B cell (primary cell): ENCODE results near the gene DNAJA2. TPM values are rescaled to one million over a fixed set of nuclear protein-coding genes. Genes with fewer than 3 reads are reported as not detected.
A peak's percentile ranks its signal among the peaks of the same experiment; 100 is the strongest.

Experiments
- ATAC-seq: fragments of 200-7000 bp; cut with Tn5 transposase; one replicate; pipeline ENCODE4 v1.10.0; 2021; ENCODE audit warnings: low read depth, mild to moderate bottlenecking, moderate number of reproducible peaks, moderate library complexity
- CTCF ChIA-PET: fragments of 350-600 bp; sonication (Branson Sonifier 250); formaldehyde crosslinking; loops from one replicate; lab custom pipeline; 2021; ENCODE audit warnings: antibody characterized with exemption, inconsistent platforms; lab: Charles Lee
- POLR2A ChIA-PET: fragments of 350-600 bp; sonication (Branson Sonifier 250); formaldehyde crosslinking; loops from one replicate; lab custom pipeline; 2021; ENCODE audit warnings: antibody characterized with exemption; lab: Charles Lee
- DNase-seq: peaks from one replicate; pipeline ENCODE4 v3.0.0; 2013
- H2AFZ ChIP-seq: 2 replicates; pipeline ENCODE4 v1.6.1; 2012; ENCODE audit warnings: mild to moderate bottlenecking, low read depth, low read length; ENCODE audit not compliant: insufficient read depth, poor library complexity, severe bottlenecking
- H3K27ac ChIP-seq, 2 donors: 1 replicate in 1 of 2; 2 replicates in 1 of 2; pipeline ENCODE4 v1.5.1; 2012 to 2013; ENCODE audit warnings: low read length in 2 of 2, mild to moderate bottlenecking in 2 of 2, moderate library complexity in 1 of 2
- H3K27me3 ChIP-seq, 4 experiments: fragments of 200-600 bp in 1 of 4; sonication (generic) in 1 of 4; replicated peaks in 1 of 4; 1 replicate in 2 of 4; 2 replicates in 2 of 4; pipeline versions ENCODE4 v1.6.1 to v1.7.0; 2013 to 2016; ENCODE audit warnings: low read length in 3 of 4, mild to moderate bottlenecking in 2 of 4, mixed read lengths in 1 of 4, moderate library complexity in 1 of 4; ENCODE audit not compliant: insufficient read depth in 4 of 4, control insufficient read depth in 3 of 4; ENCODE audit errors: control extremely low read depth in 1 of 4
- H3K36me3 ChIP-seq, 2 experiments: replicated peaks in 1 of 2; 1 replicate in 1 of 2; 2 replicates in 1 of 2; pipeline versions ENCODE4 v1.6.1 to v1.7.1; 2013; ENCODE audit warnings: low read length in 1 of 2; ENCODE audit not compliant: insufficient read depth in 2 of 2, control insufficient read depth in 1 of 2; ENCODE audit errors: control extremely low read depth in 1 of 2, extremely low read depth in 1 of 2
- H3K4me1 ChIP-seq, 2 donors: fragments of 200-600 bp in 1 of 2; sonication (generic) in 1 of 2; 1 replicate in 1 of 2; 2 replicates in 1 of 2; pipeline versions ENCODE4 v1.5.1 to v1.6.1; 2013 to 2017; ENCODE audit warnings: low read length in 2 of 2; ENCODE audit not compliant: control insufficient read depth in 2 of 2, insufficient read depth in 2 of 2
- H3K4me2 ChIP-seq: replicated peaks from 2 replicates; pipeline ENCODE3; 2012; ENCODE audit warnings: mild to moderate bottlenecking, low read depth, low read length; ENCODE audit not compliant: poor library complexity, severe bottlenecking
- H3K4me3 ChIP-seq, 5 experiments: fragments of 200-600 bp in 1 of 5; sonication (generic) in 1 of 5; 1 replicate in 3 of 5; 2 replicates in 2 of 5; pipeline versions ENCODE4 v1.5.1 to v1.7.0; 2011 to 2016; ENCODE audit warnings: low read length in 4 of 5, mild to moderate bottlenecking in 4 of 5, low read depth in 2 of 5, control low read depth in 1 of 5, moderate library complexity in 1 of 5; ENCODE audit not compliant: insufficient read depth in 1 of 5; ENCODE audit errors: control extremely low read depth in 1 of 5, extremely low read depth in 1 of 5
- H3K79me2 ChIP-seq: fragments of 200-600 bp; sonication (generic); one replicate; pipeline ENCODE4 v1.6.0; 2016; ENCODE audit warnings: low read length; ENCODE audit not compliant: control insufficient read depth, insufficient read depth
- H3K9ac ChIP-seq: fragments of 200-600 bp; sonication (generic); 2 replicates; pipeline ENCODE4 v1.6.1; 2017; ENCODE audit warnings: mild to moderate bottlenecking, low read length, moderate library complexity
- H3K9me3 ChIP-seq, 3 donors: one replicate each; pipeline versions ENCODE4 v1.6.1 to v1.7.1; 2013; ENCODE audit warnings: low read length in 2 of 3; ENCODE audit not compliant: control insufficient read depth in 2 of 3, insufficient read depth in 1 of 3; ENCODE audit errors: control extremely low read depth in 1 of 3
- H4K20me1 ChIP-seq: 2 replicates; pipeline ENCODE4 v1.6.0; 2012; ENCODE audit warnings: mild to moderate bottlenecking, low read length; ENCODE audit not compliant: insufficient read depth, control insufficient read depth, poor library complexity, severe bottlenecking
- H3K27ac Mint-ChIP-seq: one replicate; pipeline ENCODE4 v1.8.0; 2021; ENCODE audit warnings: mixed read lengths
- H3K27me3 Mint-ChIP-seq: one replicate; pipeline ENCODE4 v1.8.0; 2021; ENCODE audit warnings: mixed read lengths
- H3K4me1 Mint-ChIP-seq: one replicate; pipeline ENCODE4 v1.8.0; 2021; ENCODE audit warnings: mixed read lengths
- H3K4me3 Mint-ChIP-seq: one replicate; pipeline ENCODE4 v1.8.0; 2021; ENCODE audit warnings: mixed read lengths
- H3K9me3 Mint-ChIP-seq: one replicate; pipeline ENCODE4 v1.8.0; 2022; ENCODE audit warnings: mixed read lengths; ENCODE audit not compliant: insufficient read depth
- CTCF ChIP-seq: fragments of 200-600 bp; IDR thresholded peaks from one replicate; pipeline ENCODE4 v1.8.0; 2022; ENCODE audit warnings: antibody characterized with exemption, mild to moderate bottlenecking
- EZH2 ChIP-seq: IDR thresholded peaks from 2 replicates; pipeline ENCODE4 v1.6.1; 2012; ENCODE audit warnings: borderline replicate concordance, low read depth, mild to moderate bottlenecking, moderate library complexity, low read length; ENCODE audit not compliant: insufficient read depth, poor library complexity, severe bottlenecking
- WGBS: methylation state at CpG from one replicate; pipeline ENCODE4 v1.1.5; 2013; ENCODE audit warnings: missing lambda C conversion rate; ENCODE audit not compliant: insufficient coverage; 5-methylcytosine and 5-hydroxymethylcytosine counted together
- intact Hi-C: fragments of 100-400 bp; cut with micrococcal nuclease; formaldehyde crosslinking; loops from one replicate; pipeline ENCODE4 v1.10.0; 2022
- polyA plus RNA-seq: library from polyadenylated mRNA; depleted of rRNA; stranded (reverse); fragments of >200 nt; gene quantifications from 2 replicates; pipeline ENCODE4 v1.2.3, GENCODE V29; 2012
- total RNA-seq, 2 donors: library from RNA; stranded (reverse); fragments of 120-200 nt in 1 of 2; gene quantifications; 1 replicate in 1 of 2; 2 replicates in 1 of 2; pipeline versions ENCODE4 v1.2.3 to v1.2.4, GENCODE V29; 2013 to 2022

Gene DNAJA2
- total and polyA plus RNA-seq, 2 donors (not counting 1 experiment from before 2014, with no cell fraction given), result 8.8 to 57.0 TPM

GRCh38 chr16:46975165-46975564, 1.7 kb upstream of the DNAJA2 start:
- H3K9ac ChIP-seq, result no peak overlapping the region
- 80% methylated on average over 1 of the region's 11 CpGs for WGBS
- H2AFZ ChIP-seq, result no peak overlapping the region
- H3K9me3 ChIP-seq, result no peaks in the 10 kb centered on the region
- peaks cover 21 to 22% of the 10 kb centered on the region in 2 donors for H3K4me1 ChIP-seq
- peaks cover 43% of the 10 kb centered on the region for H3K79me2 ChIP-seq
- no peaks in the 10 kb centered on the region for H3K27me3 Mint-ChIP-seq
- peaks cover 0 to 11% of the 10 kb centered on the region in 2 experiments for H3K36me3 ChIP-seq
- ChIA-PET POLR2A (no interaction called here), CTCF (interaction anchor here (2.9 to 3.1 kb wide), 2 partner anchors 62 to 168 kb away, joined by 9 to 18 read pairs; partner anchors contain the start of gene NETO2)
- intact Hi-C loops, result no loop called here
- ATAC-seq (no peak), DNase-seq (no peak)
- H3K4me2 ChIP-seq, result no peak overlapping the region
- peaks cover 4% of the 10 kb centered on the region for H4K20me1 ChIP-seq
- H3K27ac ChIP-seq, result no peak overlapping the region
- no peaks in the 10 kb centered on the region for H3K27me3 ChIP-seq
- no peak overlapping the region for H3K4me3 Mint-ChIP-seq
- TF ChIP-seq CTCF (no peak), EZH2 (no peak)
- peaks cover 35% of the 10 kb centered on the region for H3K4me1 Mint-ChIP-seq
- H3K27ac Mint-ChIP-seq, result peak overlapping the region; percentile 32
- H3K4me3 ChIP-seq, result no peak overlapping the region
- H3K9me3 Mint-ChIP-seq, result no peaks in the 10 kb centered on the region

- Histone ChIP-seq H3K27ac (peak overlapping the region; percentile 96 to 97), H3K9me3 (no peaks in the 10 kb centered on the region), H3K4me1 (peaks cover 21 to 22% of the 10 kb centered on the region in 2 donors), H3K9ac (peak overlapping the region; percentile 85), H2AFZ (peak overlapping the region; percentile 88), H3K4me3 (peak overlapping the region; percentile 38 to 87 (median 82)), H3K79me2 (peaks cover 51% of the 10 kb centered on the region), H3K36me3 (peaks cover 0 to 19% of the 10 kb centered on the region in 2 experiments), H3K27me3 (no peaks in the 10 kb centered on the region), H4K20me1 (peaks cover 11% of the 10 kb centered on the region), H3K4me2 (peak overlapping the region; percentile 85)
- Mint-ChIP-seq H3K27ac (peak overlapping the region; percentile 97), H3K4me3 (peak overlapping the region; percentile 94), H3K4me1 (peaks cover 37% of the 10 kb centered on the region), H3K27me3 (no peaks in the 10 kb centered on the region), H3K9me3 (no peaks in the 10 kb centered on the region)
- POLR2A ChIA-PET, result interaction anchor here (0.6 to 1.3 kb wide), 5 partner anchors 13 to 187 kb away, joined by 3 to 8 read pairs (median 4); partner anchors contain the start of gene GPT2
- CTCF ChIA-PET, result interaction anchor here (0.7 to 3.1 kb wide), 9 partner anchors 23 to 300 kb away, joined by 3 to 18 read pairs (median 6); partner anchors contain the start of gene NETO2
- TF ChIP-seq CTCF (no peak), EZH2 (no peak)
- DNase-seq (peak; percentile 66), ATAC-seq (no peak)
- WGBS, result 53% methylated on average over 6 of the region's 6 CpGs
- intact Hi-C loops, result loop anchor here (5.0 kb wide), 4 partner anchors 57 to 1638 kb away; partner anchors contain the start of gene N4BP1
Observed at GRCh38 chr16:46974352-46974751, 878 bp upstream of the DNAJA2 start.
